ENCODE data around the gene WDR82.
"Not testable (repeated sequence)": the region's sequence is repeated elsewhere in the genome, so short reads cannot be mapped to it uniquely, and the experiment has no call there.

The WDR82 gene

GRCh38 chr3:52288674-52289073 is 10.2 kb upstream of the WDR82 start:
- no peak for DNase-seq

GRCh38 chr3:52286777-52287110 is 8.3 kb upstream of the WDR82 start:
- no peak for DNase-seq

GRCh38 chr3:52284051-52284450 is 5.6 kb upstream of the WDR82 start:
- DNase-seq = not testable (repeated sequence)

- DNase-seq = no peak
Measured at GRCh38 chr3:52283306-52283705, 4.9 kb upstream of the WDR82 start.

GRCh38 chr3:52281981-52282801 is 3.7 kb upstream of the WDR82 start:
- DNase-seq = no peak

GRCh38 chr3:52280050-52280461 is 1.6 kb upstream of the WDR82 start:
- no peak for DNase-seq

- DNase-seq = no peak
Measured at GRCh38 chr3:52279596-52279995, 1.1 kb upstream of the WDR82 start.

- DNase-seq = no peak
Measured at GRCh38 chr3:52277972-52278509, 408 bp downstream of the WDR82 start.

- peak; percentile 79 for DNase-seq
Measured at GRCh38 chr3:52277071-52277964, 1.1 kb downstream of the WDR82 start.

- DNase-seq = not testable (repeated sequence)
Measured at GRCh38 chr3:52274781-52275180, 3.7 kb downstream of the WDR82 start.

GRCh38 chr3:52272831-52273230 is 5.6 kb downstream of the WDR82 start:
- no peak for DNase-seq

- not testable (repeated sequence) for DNase-seq
Measured at GRCh38 chr3:52272172-52272571, 6.3 kb downstream of the WDR82 start.

GRCh38 chr3:52270252-52270754 is 8.1 kb downstream of the WDR82 start:
- no peak for DNase-seq

GRCh38 chr3:52269776-52270175 is 8.7 kb downstream of the WDR82 start:
- DNase-seq = no peak

GRCh38 chr3:52268036-52268435 is 10.4 kb downstream of the WDR82 start:
- no peak for DNase-seq

- no peak for DNase-seq
Measured at GRCh38 chr3:52265387-52265786, 13.1 kb downstream of the WDR82 start.

GRCh38 chr3:52262447-52262846 is 16.0 kb downstream of the WDR82 start:
- DNase-seq = no peak

- no peak for DNase-seq
Measured at GRCh38 chr3:52259448-52259847, 19.0 kb downstream of the WDR82 start.

- DNase-seq = no peak
Measured at GRCh38 chr3:52259035-52259434, 19.4 kb downstream of the WDR82 start.

GRCh38 chr3:52257911-52258310 is 20.5 kb downstream of the WDR82 start:
- no peak for DNase-seq

- no peak for DNase-seq
Measured at GRCh38 chr3:52256622-52257021, 21.8 kb downstream of the WDR82 start.

- no peak for DNase-seq
Measured at GRCh38 chr3:52256159-52256558, 22.3 kb downstream of the WDR82 start.

- DNase-seq = no peak
Measured at GRCh38 chr3:52254608-52255007, 23.8 kb downstream of the WDR82 start.

Data from left hindlimb (tissue), 1 donor.